SIG-M5 (cell line): ENCODE measurements around the gene CTU1.
"Not testable (repeated sequence)": the region's sequence is repeated elsewhere in the genome, so short reads cannot be mapped to it uniquely, and the experiment has no call there.

ENCODE experiments used
- DNase-seq: peaks from one replicate; lab custom pipeline; 2025; lab: John Stamatoyannopoulos, UW

CTU1 gene

DNA sequence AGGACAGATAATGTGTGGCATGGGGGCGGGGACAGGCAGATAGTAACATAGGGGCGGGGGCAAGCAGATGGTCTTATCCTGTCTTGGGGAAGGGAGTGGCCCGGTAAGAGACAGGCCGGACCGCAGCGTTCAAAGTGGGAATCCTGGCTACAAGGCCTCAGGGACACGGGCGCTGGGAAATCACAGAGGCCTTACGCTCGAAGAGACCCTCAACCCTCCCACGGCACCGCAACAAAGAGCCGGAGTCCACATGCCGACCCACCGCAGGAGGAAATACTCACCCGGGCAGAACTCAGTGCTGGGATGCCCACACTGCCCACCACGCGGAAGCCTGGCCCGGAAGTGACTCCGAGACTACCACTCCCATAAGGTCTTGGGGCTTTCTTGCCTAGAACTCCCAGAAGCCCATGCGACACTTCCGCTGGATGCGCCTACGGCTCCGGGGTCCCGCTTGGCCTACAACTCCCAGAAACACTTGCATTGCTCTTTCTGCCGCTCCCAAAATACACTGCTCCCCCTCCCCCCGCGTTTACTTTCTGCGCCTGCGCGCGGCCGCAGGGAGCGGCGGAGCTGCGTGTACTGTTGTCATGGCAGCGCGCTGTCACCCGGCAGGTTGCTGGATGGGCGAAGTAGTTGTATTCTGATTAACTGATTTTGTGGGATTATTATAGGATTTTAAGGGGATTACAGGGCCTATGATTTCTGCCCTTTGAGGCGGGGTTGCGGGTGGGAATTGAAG, at the start of gene CTU1:
Gene CTU1 (minus strand): TSS at position 344 of the 739 bp plus-strand sequence. CDS start 3,840 bp downstream, outside the sequence.
- DNase-seq: peak; percentile 88

- no peak for DNase-seq
Observed at GRCh38 chr19:51157265-51157664, 49.1 kb upstream of the CTU1 start.

DNA sequence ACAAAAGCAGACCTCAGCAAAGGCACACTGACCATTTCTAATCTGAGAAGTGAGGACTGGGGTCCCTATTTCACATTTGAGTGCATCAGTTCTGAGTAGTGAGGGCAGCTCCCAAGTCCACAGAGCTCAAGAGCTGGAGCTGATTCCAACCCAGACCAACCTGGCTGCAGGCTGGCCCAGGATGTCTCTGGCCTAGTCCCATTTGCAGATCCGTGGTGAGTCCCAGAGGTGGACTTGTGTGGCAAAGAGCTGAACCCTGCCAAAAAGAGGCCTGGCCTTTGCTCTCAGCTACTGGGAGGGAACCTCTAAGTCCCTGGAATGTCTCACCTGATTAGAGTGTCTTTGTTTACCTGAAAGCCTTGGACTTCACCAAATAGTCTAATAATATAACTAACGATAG, 48.5 kb upstream of the CTU1 start:
- DNase-seq: no peak

GRCh38 chr19:51150627-51151026, 42.4 kb upstream of the CTU1 start:
- no peak for DNase-seq

- no peak for DNase-seq
Observed at GRCh38 chr19:51148580-51148979, 40.4 kb upstream of the CTU1 start.

DNA sequence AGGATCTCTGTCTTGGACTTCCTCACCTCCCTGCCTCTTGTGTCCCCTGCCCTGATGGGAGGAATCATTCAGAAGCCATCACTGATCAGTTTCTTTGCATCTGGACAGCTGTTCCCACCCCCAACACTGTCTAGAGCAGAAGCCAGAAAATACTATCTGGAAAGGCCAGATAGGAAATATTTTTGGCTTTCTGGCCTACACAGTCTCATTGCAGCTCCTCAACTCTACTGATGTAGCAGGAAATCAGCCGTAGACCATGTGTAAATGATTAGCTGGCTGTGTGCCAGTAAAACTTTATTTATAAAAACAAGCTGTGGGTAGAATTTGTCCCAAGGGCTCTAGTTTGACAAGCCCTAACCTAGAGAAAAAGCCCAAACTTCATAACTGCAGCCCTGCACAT, 39.5 kb upstream of the CTU1 start:
- DNase-seq: no peak

GRCh38 chr19:51146751-51147150, 38.5 kb upstream of the CTU1 start:
- no peak for DNase-seq

DNA sequence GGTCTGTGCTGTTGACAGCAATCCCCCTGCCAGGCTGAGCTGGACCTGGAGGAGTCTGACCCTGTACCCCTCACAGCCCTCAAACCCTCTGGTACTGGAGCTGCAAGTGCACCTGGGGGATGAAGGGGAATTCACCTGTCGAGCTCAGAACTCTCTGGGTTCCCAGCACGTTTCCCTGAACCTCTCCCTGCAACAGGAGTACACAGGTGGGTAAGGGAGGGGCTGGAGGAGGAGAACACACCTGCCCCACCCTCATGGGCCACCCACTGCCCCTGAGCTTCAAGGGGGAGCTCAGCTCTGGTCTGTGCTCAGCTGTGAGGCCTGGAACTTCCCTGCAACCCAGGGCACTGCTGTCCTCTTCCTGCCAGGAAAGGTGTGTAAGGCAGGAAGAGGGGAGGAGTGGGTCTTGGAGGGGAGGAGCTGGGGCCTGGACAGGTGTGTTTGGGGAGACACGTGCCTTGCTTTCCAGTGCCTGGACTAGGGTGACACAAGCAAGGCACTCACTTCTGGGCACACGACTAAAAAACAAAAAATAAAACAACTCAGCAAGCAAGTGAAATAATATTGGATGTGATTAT, 37.8 kb upstream of the CTU1 start:
- no peak for DNase-seq

DNA sequence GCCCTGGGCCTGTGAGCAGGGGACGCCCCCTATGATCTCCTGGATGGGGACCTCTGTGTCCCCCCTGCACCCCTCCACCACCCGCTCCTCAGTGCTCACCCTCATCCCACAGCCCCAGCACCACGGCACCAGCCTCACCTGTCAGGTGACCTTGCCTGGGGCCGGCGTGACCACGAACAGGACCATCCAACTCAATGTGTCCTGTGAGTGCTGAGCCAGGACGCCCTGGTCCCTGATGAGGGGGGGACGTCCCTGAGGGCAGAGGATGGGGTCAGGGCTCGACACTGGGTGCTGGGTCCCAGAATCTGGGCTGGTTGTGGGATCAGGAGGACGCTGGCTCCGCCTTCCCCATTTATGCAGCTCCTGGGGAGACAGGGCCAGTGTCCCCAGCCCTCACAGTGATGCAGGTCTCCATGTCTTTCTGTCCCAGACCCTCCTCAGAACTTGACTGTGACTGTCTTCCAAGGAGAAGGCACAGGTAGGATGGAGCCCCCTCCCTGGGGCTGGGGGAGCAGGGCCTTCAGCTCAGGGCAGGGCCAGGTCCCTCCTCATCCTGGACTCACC, 36.4 kb upstream of the CTU1 start:
- DNase-seq: no peak

DNA sequence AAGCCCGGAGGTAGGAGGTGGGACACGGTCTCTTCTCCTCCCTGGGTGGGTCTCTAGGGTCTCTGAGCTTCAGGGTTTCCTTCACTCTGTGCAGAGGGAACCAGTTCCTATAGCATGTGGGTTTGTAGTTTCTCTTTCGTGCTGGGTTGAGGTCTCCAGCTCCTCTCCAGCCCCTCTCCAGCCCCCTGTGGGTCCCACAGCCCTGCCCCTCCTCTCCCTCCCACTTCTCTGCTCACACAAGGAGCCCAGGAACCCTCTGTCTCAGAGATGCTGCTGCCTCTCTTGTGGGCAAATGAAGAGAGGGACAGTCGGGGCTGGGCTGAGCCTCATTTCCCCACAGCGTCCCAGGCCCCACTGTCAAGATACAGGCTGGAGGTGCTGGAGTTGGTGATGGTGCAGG, 35.3 kb upstream of the CTU1 start:
- DNase-seq: no peak

DNA sequence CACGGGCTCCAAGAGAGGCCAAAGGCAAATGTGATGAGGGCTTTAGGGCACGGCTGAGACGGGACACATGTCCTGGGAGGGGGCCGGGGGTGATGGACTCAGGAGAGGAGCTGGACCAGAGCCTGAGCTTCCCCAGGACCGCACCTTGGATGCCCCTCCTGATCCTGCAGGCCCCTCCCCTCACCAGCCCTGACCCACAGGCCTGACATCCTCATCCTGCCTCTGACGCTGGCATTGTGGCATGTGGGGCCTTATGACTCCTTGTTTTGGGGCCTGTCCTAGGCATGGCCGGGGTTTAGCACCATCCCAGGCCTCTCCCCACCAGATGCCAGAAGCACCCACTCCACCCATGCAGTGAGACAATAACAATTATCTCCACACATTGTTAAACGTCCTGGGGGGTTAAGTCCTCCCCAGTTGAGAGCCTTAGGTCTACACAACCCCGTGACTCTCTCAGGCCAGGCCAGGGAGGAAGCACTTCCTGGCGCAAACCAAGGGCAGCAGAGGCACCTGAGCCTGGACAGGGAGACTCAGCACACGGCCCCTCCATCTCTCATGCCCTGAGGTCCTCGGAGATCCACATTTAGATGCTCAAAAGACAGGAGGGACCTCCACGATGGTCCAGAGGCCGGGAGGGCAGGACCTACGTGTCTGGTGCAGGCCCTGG, 34.7 kb upstream of the CTU1 start:
- not testable (repeated sequence) for DNase-seq

- DNase-seq: no peak
Observed at GRCh38 chr19:51142119-51142518, 33.9 kb upstream of the CTU1 start, which contains the start of gene SIGLEC7. Gene SIGLEC7, plus strand, starts transcription at chr19:51142301. Its CDS starts 69 bp downstream, at chr19:51142370.

GRCh38 chr19:51141181-51141580, 33.0 kb upstream of the CTU1 start:
- DNase-seq: no peak

DNA sequence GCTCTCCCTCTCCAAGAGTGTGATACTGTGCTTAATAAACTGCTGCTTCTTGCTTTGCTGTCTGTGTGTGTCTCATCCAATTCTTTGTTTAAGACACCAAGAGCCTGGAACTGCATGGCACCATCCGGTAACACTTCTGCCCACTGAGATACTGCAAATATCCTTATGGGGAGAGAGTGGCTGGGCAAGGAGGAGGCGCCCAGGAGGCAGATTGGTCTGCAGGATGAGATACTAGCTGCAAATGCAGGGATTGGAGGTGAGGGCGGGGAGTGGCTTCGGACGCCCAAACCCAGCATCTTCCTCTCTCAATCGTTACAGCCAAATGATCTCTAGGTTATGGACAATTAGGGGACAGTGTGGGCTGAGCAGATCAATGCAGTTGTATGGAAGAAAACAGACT, 32.2 kb upstream of the CTU1 start:
- DNase-seq: no peak

DNA sequence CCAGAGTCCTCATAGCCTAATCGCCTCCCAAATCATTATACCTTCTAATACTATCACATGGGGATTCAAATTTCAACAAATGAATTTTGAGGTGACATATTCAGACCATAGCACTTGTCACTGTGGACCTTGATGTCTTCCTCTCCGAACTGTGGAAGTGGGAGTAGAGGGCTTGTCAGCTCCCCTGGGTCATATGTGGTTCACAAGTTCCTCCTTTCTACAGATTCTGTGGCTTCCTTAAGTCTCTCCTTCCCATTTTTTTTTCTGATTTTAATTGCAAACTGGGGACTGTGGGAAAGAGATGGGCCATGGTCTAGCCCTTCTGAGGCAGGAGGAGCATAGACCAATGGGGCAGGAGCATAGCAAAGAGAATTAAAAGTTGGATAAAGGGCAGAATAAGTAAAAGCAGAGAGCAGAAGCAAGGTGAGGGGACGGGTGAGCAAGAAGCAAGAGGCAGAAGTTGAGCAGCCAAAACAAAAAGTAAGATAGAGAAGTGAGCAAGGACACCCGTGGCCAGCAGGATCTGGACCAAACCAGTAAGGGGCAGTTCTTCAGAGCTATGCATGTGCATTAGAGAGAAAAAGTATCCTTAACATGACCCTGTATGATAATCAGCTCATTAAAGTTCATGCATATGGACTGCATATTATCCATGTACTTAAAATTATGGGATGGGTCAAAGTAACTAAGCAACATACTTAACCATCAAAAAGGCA, 31.2 kb upstream of the CTU1 start:
- DNase-seq: peak; percentile 45

GRCh38 chr19:51138549-51138979, 30.4 kb upstream of the CTU1 start:
- DNase-seq: no peak

DNA sequence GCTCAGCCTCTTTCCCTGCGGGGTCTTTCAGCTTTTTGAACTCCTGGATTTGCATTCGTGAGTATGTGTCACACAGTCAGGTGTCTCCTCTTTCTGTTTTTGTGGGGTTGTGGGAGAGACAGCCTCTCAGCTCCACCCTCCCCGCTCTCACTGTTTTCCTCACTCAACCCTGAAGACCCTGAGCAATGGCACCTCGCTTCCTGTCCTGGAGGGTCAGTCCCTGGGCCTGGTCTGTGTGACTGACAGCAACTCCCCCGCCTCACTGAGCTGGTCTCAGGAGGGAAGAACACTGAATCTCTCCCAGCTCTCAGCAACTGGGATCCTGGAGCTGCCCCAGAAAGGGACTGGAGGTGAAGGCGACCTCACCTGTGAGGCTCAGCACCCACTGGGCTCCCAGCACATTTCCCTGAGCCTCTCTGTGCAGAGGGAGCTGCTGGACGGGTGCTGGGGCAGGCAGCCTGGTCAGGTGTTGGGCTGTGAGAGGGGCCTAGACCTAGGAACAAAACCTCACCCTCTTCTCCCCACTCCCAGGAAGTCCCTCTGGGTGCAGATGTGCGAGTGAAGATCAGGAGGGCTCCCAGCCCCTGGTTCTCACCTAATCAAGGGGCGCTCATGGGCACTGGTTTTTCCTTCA, 29.7 kb upstream of the CTU1 start:
- no peak for DNase-seq

DNA sequence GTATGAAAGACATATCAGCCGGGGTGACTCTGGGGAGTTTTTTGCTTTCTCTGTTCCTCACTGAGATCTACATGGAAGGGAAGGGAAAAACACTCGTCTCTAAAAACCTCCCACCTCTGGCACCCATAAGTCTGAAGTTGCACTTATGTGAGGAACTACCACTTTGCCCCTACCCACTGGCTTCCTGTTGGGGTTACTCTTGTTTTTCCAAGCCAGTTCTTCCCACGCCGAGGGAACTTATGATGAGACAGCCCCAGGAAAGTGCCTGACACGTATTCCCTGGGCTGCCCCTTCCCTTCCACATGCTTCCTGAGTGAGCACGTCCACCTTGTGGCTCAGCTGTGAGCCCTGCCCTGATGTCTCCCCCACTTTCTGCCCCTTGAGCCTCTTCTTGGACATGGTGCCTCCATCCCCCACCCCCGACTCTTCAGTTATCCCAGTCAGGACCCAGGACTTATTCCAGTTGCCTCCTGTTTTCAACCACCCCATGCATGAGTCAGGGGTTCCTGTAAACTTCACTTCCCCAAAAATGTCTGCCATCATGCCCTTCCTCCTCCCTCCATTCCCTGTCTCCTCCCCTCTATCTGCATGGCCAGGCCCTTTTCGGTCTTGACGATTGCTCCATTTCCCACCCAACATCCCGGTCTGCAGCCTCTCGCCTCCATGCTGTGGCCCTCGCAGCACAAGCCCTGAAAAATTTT, 28.8 kb upstream of the CTU1 start:
- no peak for DNase-seq

GRCh38 chr19:51135986-51136762, 28.0 kb upstream of the CTU1 start:
- DNase-seq: no peak

- DNase-seq: no peak
Observed at GRCh38 chr19:51135004-51135403, 26.8 kb upstream of the CTU1 start.
